HepG2 (cell line): ENCODE data around the gene CCDC6. TPM values are rescaled to one million over a fixed set of nuclear protein-coding genes. Genes with fewer than 3 reads are reported as not detected.
A peak's percentile ranks its signal among the peaks of the same experiment; 100 is the strongest.
"Not testable (repeated sequence)": the region's sequence is repeated elsewhere in the genome, so short reads cannot be mapped to it uniquely, and the experiment has no call there.

Source experiments
- ATAC-seq: fragments of 200-7000 bp; cut with Tn5 transposase; 3 replicates; pipeline ENCODE4 v1.9.1; 2020; ENCODE audit warnings: mild to moderate bottlenecking, moderate library complexity
- BruUV-seq: library from RNA; stranded (reverse); fragments of 400-500 nt; replicated peaks from 2 replicates; lab custom pipeline; 2021; lab: Mats Ljungman, UMichigan
- CTCF ChIA-PET: fragments of 300-600 bp; formaldehyde crosslinking; extraction: SDS; loops from one replicate; lab custom pipeline; 2021; ENCODE audit warnings: low total read pairs, inconsistent platforms, low intra/inter-chr PET ratio; lab: Yijun Ruan, JAX
- POLR2A ChIA-PET: fragments of 350-600 bp; sonication (Branson Sonifier 250); formaldehyde crosslinking; loops from one replicate; lab custom pipeline; 2020; ENCODE audit warnings: antibody characterized with exemption, inconsistent platforms; lab: Yijun Ruan, JAX
- DNase-seq: peaks from one replicate; pipeline ENCODE4 v3.0.0-alpha.2; 2015; ENCODE audit warnings: low spot score
- FAIRE-seq: peaks from 3 replicates; lab custom pipeline; 2011; peaks lifted over from hg19 to GRCh38; lab: Jason Lieb, UNC
- H2AFZ ChIP-seq: one replicate; pipeline ENCODE4 v1.6.1; 2011; ENCODE audit warnings: low read length, inconsistent platforms
- H3K27ac ChIP-seq: fragments of 300-600 bp; 3 replicates; pipeline ENCODE4 v1.8.0; 2011; ENCODE audit warnings: mixed run types, mild to moderate bottlenecking, mixed read lengths, low read length, inconsistent platforms; ENCODE audit not compliant: insufficient read depth; ENCODE audit errors: extremely low read length
- H3K27me3 ChIP-seq, 2 experiments: fragments of 200-600 bp in 1 of 2; 2 replicates in 1 of 2; 3 replicates in 1 of 2; pipeline versions ENCODE4 v1.6.0 to v1.8.0; 2011; ENCODE audit warnings: low read length in 2 of 2, mild to moderate bottlenecking in 2 of 2, moderate library complexity in 2 of 2, inconsistent platforms in 1 of 2; ENCODE audit not compliant: insufficient read depth in 2 of 2, control insufficient read depth in 1 of 2
- H3K36me3 ChIP-seq, 2 experiments: fragments of 200-600 bp in 1 of 2; replicated peaks in 1 of 2; 2 replicates in 1 of 2; 3 replicates in 1 of 2; pipeline versions ENCODE4 v1.5.1 to v1.8.0; 2011; ENCODE audit warnings: low read length in 2 of 2, inconsistent platforms in 1 of 2; ENCODE audit not compliant: insufficient read depth in 2 of 2, control insufficient read depth in 1 of 2
- H3K4me1 ChIP-seq: 2 replicates; pipeline ENCODE4 v1.5.1; 2012; ENCODE audit warnings: low read length, inconsistent platforms; ENCODE audit not compliant: insufficient read depth
- H3K4me2 ChIP-seq: 2 replicates; pipeline ENCODE4 v1.6.0; 2011; ENCODE audit warnings: low read depth, low read length, inconsistent platforms
- H3K4me3 ChIP-seq, 3 experiments: fragments of 200-600 bp in 1 of 3; sonication (generic), shearing (Covaris generic) in 1 of 3; replicated peaks in 1 of 3; 2 replicates each; pipeline ENCODE4 v1.5.1; 2011 to 2016; ENCODE audit warnings: low read length in 3 of 3, inconsistent platforms in 2 of 3, low read depth in 2 of 3, mild to moderate bottlenecking in 2 of 3, control low read depth in 1 of 3, mixed read lengths in 1 of 3; ENCODE audit not compliant: insufficient read depth in 1 of 3
- H3K79me2 ChIP-seq: one replicate; pipeline ENCODE4 v1.6.1; 2011; ENCODE audit warnings: low read length, inconsistent platforms; ENCODE audit not compliant: insufficient read depth
- H3K9ac ChIP-seq: 2 replicates; pipeline ENCODE4 v1.6.0; 2011; ENCODE audit warnings: mild to moderate bottlenecking, low read depth, low read length, inconsistent platforms; ENCODE audit not compliant: insufficient read depth
- H3K9me3 ChIP-seq: 2 replicates; pipeline ENCODE4 v1.5.1; 2012; ENCODE audit warnings: mild to moderate bottlenecking, low read length
- H4K20me1 ChIP-seq: 2 replicates; pipeline ENCODE4 v1.6.0; 2011; ENCODE audit warnings: inconsistent platforms, mild to moderate bottlenecking, low read length, moderate library complexity; ENCODE audit not compliant: insufficient read depth
- HMG20A ChIP-seq: IDR thresholded peaks from 2 replicates; pipeline ENCODE4 v1.6.1; 2016; ENCODE audit warnings: borderline replicate concordance
- ZNF740 ChIP-seq: sonication (generic); formaldehyde crosslinking; IDR thresholded peaks from 2 replicates; pipeline ENCODE4 v1.4.0; 2020; ENCODE audit warnings: missing genetic modification reagents
- WGBS: methylation state at CpG from one replicate; pipeline ENCODE4 v1.1.6; 2017; ENCODE audit warnings: low lambda C conversion rate; 5-methylcytosine and 5-hydroxymethylcytosine counted together
- in situ Hi-C: cut with HindIII; loops from 2 replicates; pipeline ENCODE4 v1.10.0; 2017; ENCODE audit warnings: low pct_unique_long_range_greater_than_20kb; ENCODE audit not compliant: extremely low pct_ligation_motif_present
- intact Hi-C: fragments of 100-400 bp; cut with micrococcal nuclease; formaldehyde crosslinking; loops from one replicate; pipeline ENCODE4 v1.10.0; 2022; ENCODE audit not compliant: unreplicated experiment
- polyA plus RNA-seq, 8 experiments: library from polyadenylated mRNA; depleted of rRNA in 3 of 8; stranded (reverse) in 7 of 8; unstranded in 1 of 8; fragments of >200 nt; fragmentation: Illumina TruSeq in 4 of 8; extraction: Trizol in 4 of 8; gene quantifications; 2 replicates each; pipeline versions ENCODE4 v1.2.1 to v1.2.3, GENCODE V29; 2011 to 2016; ENCODE audit warnings: low read depth in 4 of 8, missing spikeins in 1 of 8, mixed read lengths in 1 of 8; ENCODE audit not compliant: insufficient read depth in 1 of 8
- total RNA-seq, 5 experiments: library from RNA; depleted of rRNA; stranded (reverse); fragments of >200 nt; fragmentation: Illumina TruSeq; extraction: Trizol; gene quantifications; 2 replicates each; pipeline ENCODE4 v1.2.3, GENCODE V29; 2016; ENCODE audit warnings: low read depth in 1 of 5

Gene CCDC6
- total and polyA plus RNA-seq, 2 of the 13 experiments (the other 11 are each of a cell fraction or from before 2014, with no cell fraction given): 17.9 to 18.3 TPM

- Histone ChIP-seq H2AFZ (no peak overlapping the region), H3K36me3 (peaks cover 9 to 37% of the 10 kb centered on the region in 2 experiments), H3K79me2 (no peaks in the 10 kb centered on the region), H3K27ac (no peak overlapping the region), H3K4me3 (no peak overlapping the region)
- TF ChIP-seq HMG20A (no peak), ZNF740 (CRISPR knock-in tag) (no peak)
- TF ChIP-seq, all 625 proteins: peak for 0
- Histone ChIP-seq H3K4me1 (no peaks in the 10 kb centered on the region), H3K27me3 (no peaks in the 10 kb centered on the region), H3K9ac (no peak overlapping the region), H3K4me2 (no peak overlapping the region), H4K20me1 (no peaks in the 10 kb centered on the region), H3K9me3 (no peaks in the 10 kb centered on the region)
- FAIRE-seq (no peak), ATAC-seq (no peak), DNase-seq (no peak)
- ChIA-PET POLR2A (no interaction called here), CTCF (no interaction called here)
- intact Hi-C loops: no loop called here
- 94% methylated on average over 2 of the region's 2 CpGs for WGBS
- in situ Hi-C loops: no loop called here
- TSS peak; percentile 29 for BruUV-seq
These were observed 114.8 kb downstream of the CCDC6 start for GRCh38 chr10:59791601-59792000.

GRCh38 chr10:59790080-59790479, 116.3 kb downstream of the CCDC6 start:
- H3K4me1 ChIP-seq, H4K20me1 ChIP-seq, H3K4me3 ChIP-seq, H2AFZ ChIP-seq, H3K4me2 ChIP-seq, CTCF ChIA-PET, in situ Hi-C loops, H3K27me3 ChIP-seq, FAIRE-seq, H3K9me3 ChIP-seq, H3K79me2 ChIP-seq, BruUV-seq, intact Hi-C loops, ATAC-seq, H3K9ac ChIP-seq, DNase-seq, H3K27ac ChIP-seq, POLR2A ChIA-PET: not testable (repeated sequence)
- peaks cover 8 to 37% of the 10 kb centered on the region in 2 experiments for H3K36me3 ChIP-seq
- 72% methylated on average over 2 of the region's 2 CpGs for WGBS

GRCh38 chr10:59788914-59789313, 117.4 kb downstream of the CCDC6 start:
- H3K4me3 ChIP-seq, H3K27ac ChIP-seq, H3K4me2 ChIP-seq, H3K4me1 ChIP-seq, H4K20me1 ChIP-seq, intact Hi-C loops, BruUV-seq, H3K9me3 ChIP-seq, H3K27me3 ChIP-seq, POLR2A ChIA-PET, FAIRE-seq, H2AFZ ChIP-seq, ATAC-seq, in situ Hi-C loops, H3K9ac ChIP-seq, DNase-seq, CTCF ChIA-PET, H3K79me2 ChIP-seq: not testable (repeated sequence)
- peaks cover 4 to 25% of the 10 kb centered on the region in 2 experiments for H3K36me3 ChIP-seq
- WGBS: 92% methylated on average over 5 of the region's 5 CpGs

- ATAC-seq, FAIRE-seq, DNase-seq, POLR2A ChIA-PET, H3K9me3 ChIP-seq, H3K79me2 ChIP-seq, H3K27me3 ChIP-seq, H3K36me3 ChIP-seq, H3K4me1 ChIP-seq, H3K27ac ChIP-seq, H3K4me2 ChIP-seq, CTCF ChIA-PET, H2AFZ ChIP-seq, H3K4me3 ChIP-seq, BruUV-seq, H3K9ac ChIP-seq, intact Hi-C loops, in situ Hi-C loops, H4K20me1 ChIP-seq: not testable (repeated sequence)
- 90% methylated on average over 7 of the region's 7 CpGs for WGBS
These were observed 119.3 kb downstream of the CCDC6 start for GRCh38 chr10:59787032-59787431.
